H1 (cell line): ENCODE results near the gene PLOD1. TPM values are rescaled to one million over a fixed set of nuclear protein-coding genes. Genes with fewer than 3 reads are reported as not detected.

Experiments used
- ATF2 ChIP-seq: IDR thresholded peaks from 2 replicates; pipeline ENCODE4 v1.6.1; 2012; ENCODE audit warnings: low read length, inconsistent platforms
- BCL11A ChIP-seq, 2 experiments: IDR thresholded peaks; one replicate each; pipeline ENCODE4 v1.6.1; 2011; ENCODE audit warnings: low read depth in 2 of 2, low read length in 2 of 2, mild to moderate bottlenecking in 2 of 2
- CHD7 ChIP-seq: fragments of 300-600 bp; sonication (generic); IDR thresholded peaks from 2 replicates; pipeline ENCODE4 v1.7.1; 2012; ENCODE audit warnings: low read length, moderate library complexity, mild to moderate bottlenecking, inconsistent platforms; ENCODE audit not compliant: insufficient replicate concordance
- CTCF ChIP-seq, 3 experiments: IDR thresholded peaks; 1 replicate in 2 of 3; 2 replicates in 1 of 3; pipeline versions ENCODE4 v1.5.1 to v1.6.1; 2011; ENCODE audit warnings: low read length in 3 of 3, mild to moderate bottlenecking in 3 of 3, inconsistent platforms in 2 of 3, low read depth in 1 of 3, moderate library complexity in 1 of 3; ENCODE audit not compliant: insufficient read depth in 1 of 3; ENCODE audit errors: control extremely low read depth in 1 of 3
- RAD21 ChIP-seq, 2 experiments: IDR thresholded peaks in 1 of 2; conservative IDR thresholded peaks in 1 of 2; 2 replicates each; pipeline ENCODE4 v1.6.1; 2011; ENCODE audit warnings: low read depth in 2 of 2, low read length in 2 of 2, improper control_type of control experiment in 1 of 2, inconsistent platforms in 1 of 2, mild to moderate bottlenecking in 1 of 2, moderate library complexity in 1 of 2
- SUZ12 ChIP-seq: fragments of 200-600 bp; sonication (generic); IDR thresholded peaks from 2 replicates; pipeline ENCODE4 v1.6.1; 2012; ENCODE audit warnings: mild to moderate bottlenecking, inconsistent platforms, low read length, moderate library complexity, mixed read lengths
- TBP ChIP-seq: IDR thresholded peaks from 2 replicates; pipeline ENCODE4 v1.6.1; 2011; ENCODE audit warnings: low read depth, low read length, improper control_type of control experiment
- polyA plus RNA-seq, 7 experiments: library from polyadenylated mRNA; depleted of rRNA in 3 of 7; stranded (reverse) in 5 of 7; unstranded in 2 of 7; fragments of >200 nt in 5 of 7; fragments of 200-250 nt in 2 of 7; gene quantifications; 1 replicate in 5 of 7; 2 replicates in 1 of 7; 4 replicates in 1 of 7; pipeline versions ENCODE4 v1.2.1 to v1.2.3, GENCODE V29; 2011 to 2013; ENCODE audit warnings: missing spikeins in 2 of 7, mixed read lengths in 2 of 7
- total RNA-seq: library from RNA; stranded (reverse); fragmentation: NEBNext Ultra II Directional; extraction: Animal tissue kit (Norgen Biotek cat#: 25700); gene quantifications from 2 replicates; pipeline ENCODE4 v1.2.1, GENCODE V29; 2021

Gene PLOD1
- total and polyA plus RNA-seq, 2 of the 8 experiments (the other 6 are each of a cell fraction or from before 2014, with no cell fraction given): 44.9 to 51.8 TPM

- no peak for TF ChIP-seq CHD7
- no peak for TF ChIP-seq SUZ12
- no peak for TF ChIP-seq ATF2
- no peak for TF ChIP-seq BCL11A (IDR thresholded peaks at IDR 0.05; ENCODE audit: low read depth in 2 of 2, low read length in 2 of 2)
- no peak for TF ChIP-seq RAD21 (IDR thresholded peaks at IDR 0.05 in 1 of 2, conservative IDR thresholded peaks at IDR 0.05 in 1 of 2; ENCODE audit: low read depth in 2 of 2, low read length in 2 of 2)
- TF ChIP-seq CTCF (IDR thresholded peaks at IDR 0.05; ENCODE audit: control extremely low read depth in 1 of 3, insufficient read depth in 1 of 3, low read depth in 1 of 3, low read length in 3 of 3): no peak
- no peak for TF ChIP-seq TBP
Observed at GRCh38 chr1:11904978-11905377, 29.5 kb upstream of the PLOD1 start (continued).
